Motor neuron (in vitro differentiated cells): ENCODE data around the gene DGAT2. TPM values are rescaled to one million over a fixed set of nuclear protein-coding genes. Genes with fewer than 3 reads are reported as not detected.

ENCODE experiments used
- ATAC-seq, 8 experiments: fragments of 200-7000 bp; cut with Tn5 transposase; replicated peaks in 6 of 8; 2 replicates each; pipeline ENCODE4 v1.8.0; 2021; ENCODE audit warnings: mild to moderate bottlenecking in 8 of 8, moderate library complexity in 8 of 8
- H3K27ac ChIP-seq, 2 donors: fragments of 250-450 bp; sonication (Bioruptor Pico); 2 replicates each; pipeline ENCODE4 v1.9.0; 2021; ENCODE audit warnings: antibody characterized with exemption in 2 of 2, mild to moderate bottlenecking in 2 of 2, moderate library complexity in 1 of 2
- H3K4me1 ChIP-seq, 2 donors: fragments of 250-450 bp; sonication (Bioruptor Pico); replicated peaks in 1 of 2; 2 replicates each; pipeline ENCODE4 v1.6.1; 2021; ENCODE audit warnings: antibody characterized with exemption in 2 of 2, mild to moderate bottlenecking in 2 of 2, moderate library complexity in 1 of 2
- H3K4me3 ChIP-seq, 5 donors: fragments of 250-450 bp; sonication (Bioruptor Pico); 2 replicates each; pipeline ENCODE4 v1.9.0; 2021; ENCODE audit warnings: antibody characterized with exemption in 5 of 5, mild to moderate bottlenecking in 5 of 5, moderate library complexity in 4 of 5
- WGBS, 10 experiments: fragments of 450-650 bp; shearing (Covaris generic); methylation state at CpG; one replicate each; pipeline ENCODE4 v1.0.0; 2022; 5-methylcytosine and 5-hydroxymethylcytosine counted together
- in situ Hi-C, 9 experiments: fragments of 400-800 bp; cut with MboI; loops; one replicate each; pipeline ENCODE4 v1.15.0; 2021; ENCODE audit warnings: low sequenced_read_pairs in 9 of 9, low pct_unique_long_range_greater_than_20kb in 2 of 9; ENCODE audit not compliant: unreplicated experiment in 9 of 9
- total RNA-seq, 8 experiments: library from RNA; unstranded; fragments of 300-600 nt; gene quantifications; 2 replicates each; pipeline versions ENCODE4 v1.2.3 to v1.2.4, GENCODE V29; 2022

Gene DGAT2
- total RNA-seq, 8 experiments from 2014 or later = 1.0 to 4.7 (median 3.1) TPM

- no peak overlapping the region for H3K4me3 ChIP-seq
- no peak overlapping the region for H3K27ac ChIP-seq
- in situ Hi-C loops = no loop called here
- no peak for ATAC-seq
- WGBS, 10 experiments = 40% methylated on average over 1 of the region's 1 CpG; no CpG with 5 or more reads in 9 of the 10 experiments
- no peaks in the 10 kb centered on the region for H3K4me1 ChIP-seq
Measured at GRCh38 chr11:75784506-75784905, 15.9 kb downstream of the DGAT2 start.

GRCh38 chr11:75785187-75785586 is 16.6 kb downstream of the DGAT2 start:
- 74 to 83% methylated on average over 1 to 4 of the region's 4 CpGs; no CpG with 5 or more reads in 8 of the 10 experiments for WGBS, 10 experiments
- no peak for ATAC-seq
- Histone ChIP-seq H3K4me1 (no peaks in the 10 kb centered on the region), H3K4me3 (no peak overlapping the region), H3K27ac (no peak overlapping the region)
- in situ Hi-C loops = no loop called here

- ATAC-seq = no peak
- WGBS, 10 experiments = 0 to 100% (median 73%) methylated on average over 1 to 5 of the region's 8 CpGs; no CpG with 5 or more reads in 2 of the 10 experiments
- H3K27ac ChIP-seq = no peak overlapping the region
- in situ Hi-C loops = no loop called here
- no peaks in the 10 kb centered on the region for H3K4me1 ChIP-seq
- no peak overlapping the region for H3K4me3 ChIP-seq
Measured at GRCh38 chr11:75786101-75786736, 17.6 kb downstream of the DGAT2 start.

GRCh38 chr11:75789521-75789920 is 20.9 kb downstream of the DGAT2 start:
- 60 to 94% (median 90%) methylated on average over 1 to 3 of the region's 3 CpGs; no CpG with 5 or more reads in 7 of the 10 experiments for WGBS, 10 experiments
- ATAC-seq = no peak
- in situ Hi-C loops = no loop called here

GRCh38 chr11:75790986-75791385 is 22.4 kb downstream of the DGAT2 start:
- peaks cover 3 to 5% of the 10 kb centered on the region in 2 donors for H3K4me1 ChIP-seq
- WGBS, 10 experiments = 40 to 100% (median 75%) methylated on average over 1 to 2 of the region's 2 CpGs; no CpG with 5 or more reads in 6 of the 10 experiments
- in situ Hi-C loops = no loop called here
- peak in 1 of 8 experiments; percentile 34 for ATAC-seq
- H3K4me3 ChIP-seq = no peak overlapping the region
- no peak overlapping the region for H3K27ac ChIP-seq

More at GRCh38 chr11:75789521-75789920, 20.9 kb downstream of the DGAT2 start:
- Histone ChIP-seq H3K27ac (no peak overlapping the region), H3K4me1 (peaks cover 3 to 5% of the 10 kb centered on the region in 2 donors), H3K4me3 (no peak overlapping the region)

GRCh38 chr11:75792127-75792731 is 23.7 kb downstream of the DGAT2 start:
- Histone ChIP-seq H3K4me1 (peaks cover 3 to 5% of the 10 kb centered on the region in 2 donors), H3K27ac (no peak overlapping the region), H3K4me3 (no peak overlapping the region)
- in situ Hi-C loops = no loop called here
- WGBS, 10 experiments = 53 to 100% methylated on average over 1 to 2 of the region's 6 CpGs; no CpG with 5 or more reads in 8 of the 10 experiments
- no peak for ATAC-seq

- peak in 3 of 8 experiments; percentile 16 to 63 (median 29) for ATAC-seq
- WGBS, 10 experiments = 20 to 100% (median 67%) methylated on average over 1 to 7 of the region's 12 CpGs; no CpG with 5 or more reads in 1 of the 10 experiments
- Histone ChIP-seq H3K27ac (no peak overlapping the region), H3K4me3 (no peak overlapping the region), H3K4me1 (peaks cover 3 to 5% of the 10 kb centered on the region in 2 donors)
- in situ Hi-C loops = no loop called here
Measured at GRCh38 chr11:75792997-75793800, 24.6 kb downstream of the DGAT2 start.

GRCh38 chr11:75793966-75794365 is 25.4 kb downstream of the DGAT2 start:
- no peak for ATAC-seq
- Histone ChIP-seq H3K4me3 (no peak overlapping the region), H3K4me1 (peaks cover 3 to 5% of the 10 kb centered on the region in 2 donors), H3K27ac (no peak overlapping the region)
- 50 to 100% (median 80%) methylated on average over 1 to 2 of the region's 2 CpGs; no CpG with 5 or more reads in 4 of the 10 experiments for WGBS, 10 experiments
- in situ Hi-C loops = no loop called here

- WGBS, 10 experiments = 70 to 100% (median 82%) methylated on average over 1 to 2 of the region's 4 CpGs; no CpG with 5 or more reads in 3 of the 10 experiments
- peaks cover 3 to 5% of the 10 kb centered on the region in 2 donors for H3K4me1 ChIP-seq
- in situ Hi-C loops = no loop called here
- H3K27ac ChIP-seq = no peak overlapping the region
- peak in 1 of 8 experiments; percentile 25 for ATAC-seq
- no peak overlapping the region for H3K4me3 ChIP-seq
Measured at GRCh38 chr11:75795276-75796090, 26.9 kb downstream of the DGAT2 start.

GRCh38 chr11:75796091-75796435 is 27.5 kb downstream of the DGAT2 start:
- no peak for ATAC-seq
- no peak overlapping the region for H3K4me3 ChIP-seq
- H3K4me1 ChIP-seq = peaks cover 3 to 5% of the 10 kb centered on the region in 2 donors
- in situ Hi-C loops = no loop called here
- WGBS, 10 experiments = 92 to 100% (median 94%) methylated on average over 1 to 2 of the region's 2 CpGs; no CpG with 5 or more reads in 7 of the 10 experiments
- H3K27ac ChIP-seq = no peak overlapping the region

- no peak for ATAC-seq
- Histone ChIP-seq H3K27ac (no peak overlapping the region), H3K4me1 (peaks cover 3 to 5% of the 10 kb centered on the region in 2 donors), H3K4me3 (no peak overlapping the region)
- in situ Hi-C loops = no loop called here
- 78 to 100% (median 90%) methylated on average over 2 to 7 of the region's 8 CpGs; no CpG with 5 or more reads in 4 of the 10 experiments for WGBS, 10 experiments
Measured at GRCh38 chr11:75797116-75797515, 28.5 kb downstream of the DGAT2 start.

GRCh38 chr11:75797792-75798191 is 29.2 kb downstream of the DGAT2 start:
- in situ Hi-C loops = no loop called here
- peaks cover 3 to 5% of the 10 kb centered on the region in 2 donors for H3K4me1 ChIP-seq
- no peak overlapping the region for H3K27ac ChIP-seq
- no CpG with 5 or more reads among the region's 1 CpG for WGBS, 10 experiments
- no peak overlapping the region for H3K4me3 ChIP-seq
- peak in 1 of 8 experiments; percentile 23 for ATAC-seq
